Gastrocnemius medialis (tissue), 4 donors: ENCODE measurements around the gene KCND3.

Experiments
- POLR2A ChIP-seq, 2 donors: fragments of 450-650 bp; IDR thresholded peaks; one replicate each; pipeline ENCODE4 v1.6.1; 2017; ENCODE audit warnings: antibody characterized with exemption in 2 of 2, mild to moderate bottlenecking in 2 of 2, moderate library complexity in 2 of 2
- TF ChIP-seq, protein P1 (sequence below), 5 experiments: fragments of 450-650 bp in 3 of 5; fragments of 200-600 bp in 2 of 5; sonication (generic) in 2 of 5; IDR thresholded peaks in 4 of 5; conservative IDR thresholded peaks in 1 of 5; 1 replicate in 4 of 5; 2 replicates in 1 of 5; pipeline ENCODE4 v1.5.1; 2016 to 2019; ENCODE audit warnings: antibody characterized with exemption in 5 of 5, mild to moderate bottlenecking in 3 of 5, moderate library complexity in 3 of 5

DNA sequence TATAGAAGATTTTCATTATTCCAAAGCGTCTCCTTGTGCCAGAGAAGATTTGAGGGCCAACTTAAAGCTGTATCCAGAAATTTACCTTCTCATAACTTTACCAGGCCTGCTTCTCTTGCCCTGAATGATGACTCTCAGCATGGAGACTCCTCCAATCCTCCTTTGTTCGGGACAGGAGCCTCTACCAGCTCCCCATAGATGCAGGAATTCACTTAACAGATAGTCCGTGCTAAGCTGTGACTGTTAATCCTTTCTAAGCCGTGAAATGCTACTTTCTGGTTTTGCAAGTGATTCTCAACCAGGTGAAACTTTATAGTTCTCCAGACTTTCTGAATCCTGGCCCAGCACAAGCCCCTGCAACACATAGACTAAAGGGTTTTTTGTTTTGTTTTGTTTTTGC, 31.8 kb upstream of the KCND3 start:
- TF ChIP-seq, protein P1, sequence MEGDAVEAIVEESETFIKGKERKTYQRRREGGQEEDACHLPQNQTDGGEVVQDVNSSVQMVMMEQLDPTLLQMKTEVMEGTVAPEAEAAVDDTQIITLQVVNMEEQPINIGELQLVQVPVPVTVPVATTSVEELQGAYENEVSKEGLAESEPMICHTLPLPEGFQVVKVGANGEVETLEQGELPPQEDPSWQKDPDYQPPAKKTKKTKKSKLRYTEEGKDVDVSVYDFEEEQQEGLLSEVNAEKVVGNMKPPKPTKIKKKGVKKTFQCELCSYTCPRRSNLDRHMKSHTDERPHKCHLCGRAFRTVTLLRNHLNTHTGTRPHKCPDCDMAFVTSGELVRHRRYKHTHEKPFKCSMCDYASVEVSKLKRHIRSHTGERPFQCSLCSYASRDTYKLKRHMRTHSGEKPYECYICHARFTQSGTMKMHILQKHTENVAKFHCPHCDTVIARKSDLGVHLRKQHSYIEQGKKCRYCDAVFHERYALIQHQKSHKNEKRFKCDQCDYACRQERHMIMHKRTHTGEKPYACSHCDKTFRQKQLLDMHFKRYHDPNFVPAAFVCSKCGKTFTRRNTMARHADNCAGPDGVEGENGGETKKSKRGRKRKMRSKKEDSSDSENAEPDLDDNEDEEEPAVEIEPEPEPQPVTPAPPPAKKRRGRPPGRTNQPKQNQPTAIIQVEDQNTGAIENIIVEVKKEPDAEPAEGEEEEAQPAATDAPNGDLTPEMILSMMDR (IDR thresholded peaks at IDR 0.05 in 4 of 5, conservative IDR thresholded peaks at IDR 0.05 in 1 of 5), result no peak
- TF ChIP-seq POLR2A (IDR thresholded peaks at IDR 0.05), result no peak
